Suprapubic skin (tissue), 4 donors: Measurements from ENCODE around the gene KREMEN1. TPM values are rescaled to one million over a fixed set of nuclear protein-coding genes. Genes with fewer than 3 reads are reported as not detected.
A peak's percentile ranks its signal among the peaks of the same experiment; 100 is the strongest.
"Not testable (repeated sequence)": the region's sequence is repeated elsewhere in the genome, so short reads cannot be mapped to it uniquely, and the experiment has no call there.

ENCODE experiments used
- DNase-seq, 2 donors: peaks; one replicate each; pipeline ENCODE4 v3.0.0-alpha.2; 2019; ENCODE audit warnings: low spot score in 2 of 2
- H3K27ac ChIP-seq: fragments of 200-600 bp; sonication (generic); one replicate; pipeline ENCODE4 v1.5.1; 2019
- H3K27me3 ChIP-seq: fragments of 200-600 bp; sonication (generic); one replicate; pipeline ENCODE4 v1.5.1; 2019
- H3K36me3 ChIP-seq: fragments of 200-600 bp; sonication (generic); one replicate; pipeline ENCODE4 v1.5.1; 2019
- H3K4me1 ChIP-seq: fragments of 200-600 bp; sonication (generic); one replicate; pipeline ENCODE4 v1.5.1; 2019
- H3K4me3 ChIP-seq: fragments of 200-600 bp; sonication (generic); one replicate; pipeline ENCODE4 v1.5.1; 2019; ENCODE audit warnings: mild to moderate bottlenecking
- H3K9me3 ChIP-seq: fragments of 200-600 bp; sonication (generic); one replicate; pipeline ENCODE4 v1.5.1; 2019
- EP300 ChIP-seq: sonication (generic); formaldehyde crosslinking; IDR thresholded peaks from one replicate; pipeline ENCODE4 v1.6.1; 2017; ENCODE audit warnings: antibody characterized with exemption
- POLR2A ChIP-seq, 2 donors: fragments of 450-650 bp; IDR thresholded peaks; one replicate each; pipeline ENCODE4 v1.6.1; 2017; ENCODE audit warnings: antibody characterized with exemption in 2 of 2, mild to moderate bottlenecking in 2 of 2, moderate library complexity in 2 of 2
- POLR2AphosphoS5 ChIP-seq, 3 donors: sonication (generic); formaldehyde crosslinking; IDR thresholded peaks; one replicate each; pipeline ENCODE4 v1.6.1; 2017; ENCODE audit warnings: antibody characterized with exemption in 3 of 3
- WGBS: methylation state at CpG from one replicate; pipeline ENCODE4 v1.1.5; 2018; 5-methylcytosine and 5-hydroxymethylcytosine counted together
- total RNA-seq, 4 donors: library from RNA; depleted of rRNA; stranded (reverse); fragments of >200 nt; gene quantifications; one replicate each; pipeline ENCODE4 v1.1.0, GENCODE V29; 2016
- TF ChIP-seq, protein P1 (sequence below), 2 donors: fragments of 200-600 bp in 1 of 2; fragments of 450-650 bp in 1 of 2; sonication (generic) in 1 of 2; IDR thresholded peaks; one replicate each; pipeline ENCODE4 v1.5.1; 2016 to 2019; ENCODE audit warnings: antibody characterized with exemption in 2 of 2, mild to moderate bottlenecking in 1 of 2, moderate library complexity in 1 of 2

KREMEN1 gene
- total RNA-seq, 4 donors from 2014 or later, result 51.6 to 71.1 (median 60.9) TPM

DNA sequence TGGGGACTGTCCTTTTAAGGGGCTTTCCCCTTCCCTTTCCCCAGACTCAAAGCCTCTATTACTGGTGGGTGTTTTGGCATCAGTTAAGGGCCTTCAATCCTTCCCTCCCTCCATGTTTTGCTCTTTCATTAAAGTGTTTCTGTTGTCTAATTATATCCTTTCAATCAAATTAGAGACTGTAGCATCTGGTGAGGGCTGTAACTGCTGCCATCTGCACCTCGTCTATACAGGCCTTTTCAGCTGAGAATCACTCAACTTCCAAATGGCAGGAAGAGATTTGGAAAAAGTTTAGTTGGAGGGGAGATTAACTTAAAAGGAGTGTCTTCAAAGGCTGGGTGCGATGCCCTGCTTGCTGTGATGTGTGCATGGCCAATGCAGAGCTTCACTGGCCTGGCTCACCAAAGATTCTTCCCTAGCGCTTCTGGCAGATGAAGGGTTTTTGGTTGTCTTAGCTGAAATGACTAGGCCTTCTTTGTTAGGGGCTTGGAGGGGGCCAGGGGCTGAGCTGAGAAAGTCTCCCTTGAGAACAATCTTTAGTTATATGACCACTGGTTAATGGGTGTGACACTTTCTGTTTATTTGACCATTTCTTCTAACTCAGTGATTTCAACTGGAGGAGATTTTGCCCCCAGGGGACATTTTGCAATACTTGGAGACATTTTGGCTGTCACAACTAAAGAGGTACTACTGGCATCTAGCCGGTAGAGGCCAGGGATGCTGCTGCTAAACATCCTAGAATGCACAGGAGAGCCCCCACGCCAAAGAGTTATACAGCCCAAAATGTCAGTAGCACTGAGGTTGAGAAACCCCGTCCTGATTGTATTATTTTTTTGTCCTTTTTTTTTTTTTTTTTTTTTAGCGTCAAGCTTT is 7.5 kb downstream of the KREMEN1 start:
- no peak for TF ChIP-seq POLR2A (IDR thresholded peaks at IDR 0.05)
- TF ChIP-seq, protein P1, sequence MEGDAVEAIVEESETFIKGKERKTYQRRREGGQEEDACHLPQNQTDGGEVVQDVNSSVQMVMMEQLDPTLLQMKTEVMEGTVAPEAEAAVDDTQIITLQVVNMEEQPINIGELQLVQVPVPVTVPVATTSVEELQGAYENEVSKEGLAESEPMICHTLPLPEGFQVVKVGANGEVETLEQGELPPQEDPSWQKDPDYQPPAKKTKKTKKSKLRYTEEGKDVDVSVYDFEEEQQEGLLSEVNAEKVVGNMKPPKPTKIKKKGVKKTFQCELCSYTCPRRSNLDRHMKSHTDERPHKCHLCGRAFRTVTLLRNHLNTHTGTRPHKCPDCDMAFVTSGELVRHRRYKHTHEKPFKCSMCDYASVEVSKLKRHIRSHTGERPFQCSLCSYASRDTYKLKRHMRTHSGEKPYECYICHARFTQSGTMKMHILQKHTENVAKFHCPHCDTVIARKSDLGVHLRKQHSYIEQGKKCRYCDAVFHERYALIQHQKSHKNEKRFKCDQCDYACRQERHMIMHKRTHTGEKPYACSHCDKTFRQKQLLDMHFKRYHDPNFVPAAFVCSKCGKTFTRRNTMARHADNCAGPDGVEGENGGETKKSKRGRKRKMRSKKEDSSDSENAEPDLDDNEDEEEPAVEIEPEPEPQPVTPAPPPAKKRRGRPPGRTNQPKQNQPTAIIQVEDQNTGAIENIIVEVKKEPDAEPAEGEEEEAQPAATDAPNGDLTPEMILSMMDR (IDR thresholded peaks at IDR 0.05), result no peak
- no peak for TF ChIP-seq EP300
- TF ChIP-seq POLR2AphosphoS5 (IDR thresholded peaks at IDR 0.05), result peak in 1 of 3 donors; percentile 31
- Histone ChIP-seq H3K27me3 (no peaks in the 10 kb centered on the region), H3K9me3 (no peaks in the 10 kb centered on the region), H3K4me1 (peaks cover 63% of the 10 kb centered on the region), H3K4me3 (no peak overlapping the region), H3K27ac (peak overlapping the region; percentile 30), H3K36me3 (no peaks in the 10 kb centered on the region)
- peak in 1 of 2 donors; percentile 70 for DNase-seq
- 51% methylated on average over 7 of the region's 7 CpGs for WGBS

DNA sequence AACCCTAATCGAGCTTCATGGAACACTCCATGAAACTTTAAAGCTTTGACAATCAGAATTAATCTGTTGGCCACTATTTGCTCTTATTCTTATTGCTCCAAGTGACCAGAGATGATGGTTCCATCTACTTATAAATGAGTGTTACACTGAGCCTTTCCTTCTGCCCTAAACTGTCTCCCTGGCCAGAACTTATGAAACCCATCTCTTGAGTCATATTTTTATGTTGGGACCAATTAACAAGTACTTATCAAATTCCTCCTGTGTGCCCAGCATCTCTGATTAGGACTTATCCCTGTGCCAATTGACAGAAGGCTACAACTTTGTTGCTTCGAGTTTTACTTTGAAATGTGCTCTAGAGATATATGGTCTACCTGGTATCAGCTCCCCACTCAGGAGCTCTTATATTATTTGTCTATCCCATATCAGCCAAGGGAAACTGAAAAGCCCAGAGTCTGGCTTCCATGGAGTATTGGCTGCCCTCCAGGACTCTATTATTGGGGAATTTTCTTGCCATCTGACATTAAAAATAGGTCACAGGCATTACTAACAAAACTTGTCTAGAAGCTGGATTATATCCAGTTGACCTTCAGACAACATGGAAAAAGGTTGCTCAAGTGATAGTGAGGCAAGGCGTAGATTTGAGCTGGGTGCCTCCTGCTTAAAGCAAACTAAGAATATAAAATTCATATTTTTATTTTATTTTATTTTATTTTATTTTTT is 8.8 kb downstream of the KREMEN1 start:
- TF ChIP-seq, protein P1 (IDR thresholded peaks at IDR 0.05), result no peak
- no peak for TF ChIP-seq POLR2A (IDR thresholded peaks at IDR 0.05)
- no peak for TF ChIP-seq POLR2AphosphoS5 (IDR thresholded peaks at IDR 0.05)
- no peak for TF ChIP-seq EP300
- H3K27ac ChIP-seq, result peak overlapping the region; percentile 43
- H3K36me3 ChIP-seq, result no peaks in the 10 kb centered on the region
- DNase-seq, result no peak
- peaks cover 58% of the 10 kb centered on the region for H3K4me1 ChIP-seq
- 41% methylated on average over 3 of the region's 3 CpGs for WGBS
- no peak overlapping the region for H3K4me3 ChIP-seq
- no peaks in the 10 kb centered on the region for H3K27me3 ChIP-seq
- H3K9me3 ChIP-seq, result no peaks in the 10 kb centered on the region

- Histone ChIP-seq H3K27ac (peak overlapping the region; percentile 43), H3K4me3 (no peak overlapping the region), H3K4me1 (peaks cover 46% of the 10 kb centered on the region), H3K9me3 (no peaks in the 10 kb centered on the region), H3K36me3 (no peaks in the 10 kb centered on the region), H3K27me3 (no peaks in the 10 kb centered on the region)
- WGBS, result 90% methylated on average over 7 of the region's 7 CpGs
- TF ChIP-seq POLR2AphosphoS5 (IDR thresholded peaks at IDR 0.05) (no peak), EP300 (no peak)
- DNase-seq, result no peak
Measured at GRCh38 chr22:29082826-29083545, 10.2 kb downstream of the KREMEN1 start.

DNA sequence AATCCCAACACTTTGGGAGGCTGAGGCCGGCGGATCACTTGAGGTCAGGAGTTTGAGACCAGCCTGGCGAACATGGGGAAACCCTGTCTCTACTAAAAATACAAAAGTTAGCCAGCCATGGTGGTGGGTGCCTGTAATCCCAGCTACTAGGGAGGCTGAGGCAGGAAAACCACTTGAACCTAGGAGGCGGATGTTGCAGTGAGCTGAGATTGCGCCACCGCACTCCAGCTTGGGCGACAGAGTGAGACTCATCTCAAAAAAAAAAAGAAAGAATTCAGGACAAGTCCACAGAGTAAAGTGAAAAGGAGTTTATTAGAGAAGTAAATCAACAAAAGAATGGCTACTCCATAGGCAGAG is 10.7 kb downstream of the KREMEN1 start:
- H3K4me3 ChIP-seq, H3K27ac ChIP-seq, H3K27me3 ChIP-seq, H3K36me3 ChIP-seq, DNase-seq, H3K9me3 ChIP-seq: not testable (repeated sequence)
- WGBS, result 92% methylated on average over 7 of the region's 7 CpGs
- peaks cover 42% of the 10 kb centered on the region for H3K4me1 ChIP-seq

- no peak overlapping the region for H3K27ac ChIP-seq
- no peaks in the 10 kb centered on the region for H3K9me3 ChIP-seq
- no peaks in the 10 kb centered on the region for H3K36me3 ChIP-seq
- WGBS, result 67% methylated on average over 5 of the region's 5 CpGs
- no peak for DNase-seq
- no peak overlapping the region for H3K4me3 ChIP-seq
- H3K27me3 ChIP-seq, result no peaks in the 10 kb centered on the region
- peaks cover 37% of the 10 kb centered on the region for H3K4me1 ChIP-seq
- no peak for TF ChIP-seq EP300
- no peak for TF ChIP-seq POLR2A (IDR thresholded peaks at IDR 0.05)
- TF ChIP-seq, protein P1 (IDR thresholded peaks at IDR 0.05), result no peak
- no peak for TF ChIP-seq POLR2AphosphoS5 (IDR thresholded peaks at IDR 0.05)
Measured at GRCh38 chr22:29083933-29084591, 11.2 kb downstream of the KREMEN1 start.
